ENCODE results near the gene PROKR1.

DNA sequence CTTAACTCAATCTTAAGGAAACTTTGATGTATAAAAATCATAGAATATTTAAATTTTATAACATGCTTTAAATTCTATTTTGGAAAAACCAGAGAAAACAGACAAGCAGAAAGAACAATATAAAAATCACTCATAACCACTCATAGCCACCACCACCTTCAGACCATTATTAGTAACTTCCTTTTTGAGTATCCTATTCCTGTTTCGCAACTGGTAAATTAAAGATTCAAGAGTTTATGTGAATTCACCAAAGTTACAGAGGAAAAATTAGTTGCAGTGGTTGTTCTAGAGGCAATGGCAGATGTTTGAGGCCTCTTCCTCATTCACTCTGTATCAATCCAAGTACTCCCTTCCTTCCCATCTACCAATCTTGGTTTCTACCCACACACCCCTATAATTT, 49.3 kb upstream of the PROKR1 start:
- TF ChIP-seq EZH2phosphoT487 (IDR thresholded peaks at IDR 0.05; ENCODE audit: low read depth), result no peak
- TF ChIP-seq, protein P1, sequence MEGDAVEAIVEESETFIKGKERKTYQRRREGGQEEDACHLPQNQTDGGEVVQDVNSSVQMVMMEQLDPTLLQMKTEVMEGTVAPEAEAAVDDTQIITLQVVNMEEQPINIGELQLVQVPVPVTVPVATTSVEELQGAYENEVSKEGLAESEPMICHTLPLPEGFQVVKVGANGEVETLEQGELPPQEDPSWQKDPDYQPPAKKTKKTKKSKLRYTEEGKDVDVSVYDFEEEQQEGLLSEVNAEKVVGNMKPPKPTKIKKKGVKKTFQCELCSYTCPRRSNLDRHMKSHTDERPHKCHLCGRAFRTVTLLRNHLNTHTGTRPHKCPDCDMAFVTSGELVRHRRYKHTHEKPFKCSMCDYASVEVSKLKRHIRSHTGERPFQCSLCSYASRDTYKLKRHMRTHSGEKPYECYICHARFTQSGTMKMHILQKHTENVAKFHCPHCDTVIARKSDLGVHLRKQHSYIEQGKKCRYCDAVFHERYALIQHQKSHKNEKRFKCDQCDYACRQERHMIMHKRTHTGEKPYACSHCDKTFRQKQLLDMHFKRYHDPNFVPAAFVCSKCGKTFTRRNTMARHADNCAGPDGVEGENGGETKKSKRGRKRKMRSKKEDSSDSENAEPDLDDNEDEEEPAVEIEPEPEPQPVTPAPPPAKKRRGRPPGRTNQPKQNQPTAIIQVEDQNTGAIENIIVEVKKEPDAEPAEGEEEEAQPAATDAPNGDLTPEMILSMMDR (IDR thresholded peaks at IDR 0.05; ENCODE audit: low read depth, low read length), result no peak

Measured in OCI-LY3 (cell line).